Measurements from ENCODE around the gene ARHGEF28. TPM values are rescaled to one million over a fixed set of nuclear protein-coding genes. Genes with fewer than 3 reads are reported as not detected.

Gene ARHGEF28
- total and polyA plus RNA-seq, 2 of the 13 experiments (the other 11 are each of a cell fraction or from before 2014, with no cell fraction given): 17.4 to 34.1 TPM

DNA sequence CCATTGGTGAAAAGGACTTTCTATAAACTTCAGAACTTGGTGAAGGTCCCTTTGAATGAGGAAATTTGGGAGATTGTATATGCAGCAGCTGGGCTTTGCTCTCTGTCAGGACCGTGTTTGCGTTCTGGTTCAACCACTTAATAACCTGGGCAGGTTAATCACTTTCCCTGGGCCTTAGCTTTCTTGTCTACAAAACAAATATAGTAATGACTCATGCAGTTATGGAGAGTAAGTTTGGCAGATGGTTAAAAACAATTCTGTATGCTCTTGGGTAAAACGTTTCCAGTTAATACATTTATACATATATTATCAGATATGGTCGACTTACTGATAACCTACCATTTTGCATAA, 197.0 kb downstream of the ARHGEF28 start:
- Histone ChIP-seq H2AFZ (ENCODE audit: low read length) (no peak overlapping the region), H3K27me3 (ENCODE audit: control insufficient read depth in 1 of 2, insufficient read depth in 2 of 2, low read length in 2 of 2) (no peaks in the 10 kb centered on the region), H3K36me3 (replicated peaks in 1 of 2; ENCODE audit: control insufficient read depth in 1 of 2, insufficient read depth in 2 of 2, low read length in 2 of 2) (peaks cover 6 to 32% of the 10 kb centered on the region in 2 experiments), H3K9ac (ENCODE audit: insufficient read depth, low read depth, low read length) (peak overlapping the region; percentile 65), H3K27ac (ENCODE audit: extremely low read length, insufficient read depth, low read length) (peak overlapping the region; percentile 83), H3K4me3 (replicated peaks in 1 of 3; ENCODE audit: insufficient read depth in 1 of 3, low read depth in 2 of 3, low read length in 3 of 3) (peak overlapping the region in 2 of 3 experiments; percentile 37 to 41; a peak in 2 of 6 replicates), H3K4me1 (ENCODE audit: insufficient read depth, low read length) (peaks cover 92% of the 10 kb centered on the region), H3K4me2 (ENCODE audit: low read depth, low read length) (peak overlapping the region; percentile 65), H3K9me3 (ENCODE audit: low read length) (no peaks in the 10 kb centered on the region), H4K20me1 (ENCODE audit: insufficient read depth, low read length) (no peaks in the 10 kb centered on the region), H3K79me2 (ENCODE audit: insufficient read depth, low read length) (peaks cover 88% of the 10 kb centered on the region)
- in situ Hi-C loops (cut with HindIII; ENCODE audit: extremely low pct_ligation_motif_present, low pct_unique_long_range_greater_than_20kb) (no loop called here), intact Hi-C loops (cut with micrococcal nuclease; ENCODE audit: unreplicated experiment) (loop anchor here (5.0 kb wide), 1 partner anchor 34 kb away; no protein-coding TSS in a partner anchor)
- CTCF ChIA-PET (ENCODE audit: low intra/inter-chr PET ratio, low total read pairs): no interaction called here
- POLR2A ChIA-PET: interaction anchor here (0.7 to 3.4 kb wide), 8 partner anchors 8 to 818 kb away, joined by 3 to 45 read pairs (median 4); partner anchors contain the start of genes ARHGEF28 and ENC1
- peak; percentile 47 for FAIRE-seq
- peak; percentile 85 for DNase-seq (ENCODE audit: low spot score)
- WGBS (ENCODE audit: low lambda C conversion rate): 4% methylated on average over 4 of the region's 4 CpGs
- BruUV-seq (replicated peaks): TSS peak; percentile 85
- peak; percentile 77 for ATAC-seq
- TF ChIP-seq HNRNPK (IDR thresholded peaks at IDR 0.05; ENCODE audit: low read depth, low read length, poor library complexity, severe bottlenecking) (no peak), SOX5 (CRISPR knock-in tag; IDR thresholded peaks at IDR 0.05; ENCODE audit: borderline replicate concordance) (peak; percentile 7; the same call in 1 of the 2 replicates), ZNF354B (CRISPR knock-in tag; IDR thresholded peaks at IDR 0.05) (no peak), GMEB1 (CRISPR knock-in tag; IDR thresholded peaks at IDR 0.05; ENCODE audit: borderline replicate concordance) (no peak), MIER3 (CRISPR knock-in tag; IDR thresholded peaks at IDR 0.05; ENCODE audit: borderline replicate concordance) (no peak), EP300 (IDR thresholded peaks at IDR 0.05; ENCODE audit: low read depth in 2 of 2, low read length in 2 of 2) (peak in 1 of 2 experiments; percentile 50; a peak in 2 of 4 replicates), EP300 (CRISPR knock-in tag; IDR thresholded peaks at IDR 0.05; ENCODE audit: borderline replicate concordance) (no peak), FOXA3 (CRISPR knock-in tag; IDR thresholded peaks at IDR 0.05) (peak; percentile 26; the same call in 1 of the 2 replicates), ATF3 (CRISPR knock-in tag; IDR thresholded peaks at IDR 0.05) (peak; percentile 50; the same call in 1 of the 2 replicates), HNF1A (IDR thresholded peaks at IDR 0.05; ENCODE audit: low read depth) (0 out of 2 replicates have a peak, but pooled peaks have one; percentile 25), HNF1A (CRISPR knock-in tag; IDR thresholded peaks at IDR 0.05; ENCODE audit: borderline replicate concordance) (no peak)
- TF ChIP-seq, protein P1, sequence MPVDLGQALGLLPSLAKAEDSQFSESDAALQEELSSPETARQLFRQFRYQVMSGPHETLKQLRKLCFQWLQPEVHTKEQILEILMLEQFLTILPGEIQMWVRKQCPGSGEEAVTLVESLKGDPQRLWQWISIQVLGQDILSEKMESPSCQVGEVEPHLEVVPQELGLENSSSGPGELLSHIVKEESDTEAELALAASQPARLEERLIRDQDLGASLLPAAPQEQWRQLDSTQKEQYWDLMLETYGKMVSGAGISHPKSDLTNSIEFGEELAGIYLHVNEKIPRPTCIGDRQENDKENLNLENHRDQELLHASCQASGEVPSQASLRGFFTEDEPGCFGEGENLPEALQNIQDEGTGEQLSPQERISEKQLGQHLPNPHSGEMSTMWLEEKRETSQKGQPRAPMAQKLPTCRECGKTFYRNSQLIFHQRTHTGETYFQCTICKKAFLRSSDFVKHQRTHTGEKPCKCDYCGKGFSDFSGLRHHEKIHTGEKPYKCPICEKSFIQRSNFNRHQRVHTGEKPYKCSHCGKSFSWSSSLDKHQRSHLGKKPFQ (CRISPR knock-in tag; IDR thresholded peaks at IDR 0.05; ENCODE audit: insufficient replicate concordance): peak; percentile 44
- TF ChIP-seq, protein P2, sequence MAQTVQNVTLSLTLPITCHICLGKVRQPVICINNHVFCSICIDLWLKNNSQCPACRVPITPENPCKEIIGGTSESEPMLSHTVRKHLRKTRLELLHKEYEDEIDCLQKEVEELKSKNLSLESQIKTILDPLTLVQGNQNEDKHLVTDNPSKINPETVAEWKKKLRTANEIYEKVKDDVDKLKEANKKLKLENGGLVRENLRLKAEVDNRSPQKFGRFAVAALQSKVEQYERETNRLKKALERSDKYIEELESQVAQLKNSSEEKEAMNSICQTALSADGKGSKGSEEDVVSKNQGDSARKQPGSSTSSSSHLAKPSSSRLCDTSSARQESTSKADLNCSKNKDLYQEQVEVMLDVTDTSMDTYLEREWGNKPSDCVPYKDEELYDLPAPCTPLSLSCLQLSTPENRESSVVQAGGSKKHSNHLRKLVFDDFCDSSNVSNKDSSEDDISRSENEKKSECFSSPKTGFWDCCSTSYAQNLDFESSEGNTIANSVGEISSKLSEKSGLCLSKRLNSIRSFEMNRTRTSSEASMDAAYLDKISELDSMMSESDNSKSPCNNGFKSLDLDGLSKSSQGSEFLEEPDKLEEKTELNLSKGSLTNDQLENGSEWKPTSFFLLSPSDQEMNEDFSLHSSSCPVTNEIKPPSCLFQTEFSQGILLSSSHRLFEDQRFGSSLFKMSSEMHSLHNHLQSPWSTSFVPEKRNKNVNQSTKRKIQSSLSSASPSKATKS (CRISPR knock-in tag; IDR thresholded peaks at IDR 0.05): no peak
